ENCODE results near the gene SMARCC1.
"Not testable (repeated sequence)": the region's sequence is repeated elsewhere in the genome, so short reads cannot be mapped to it uniquely, and the experiment has no call there.

SMARCC1 gene

GRCh38 chr3:47743855-47744254 lies 37.8 kb downstream of the SMARCC1 start:
- no peak for TF ChIP-seq ZFX (IDR thresholded peaks at IDR 0.05; ENCODE audit: borderline replicate concordance)
- no peak for TF ChIP-seq CTCF (IDR thresholded peaks at IDR 0.05)
- no peak overlapping the region for H3K27ac ChIP-seq

DNA sequence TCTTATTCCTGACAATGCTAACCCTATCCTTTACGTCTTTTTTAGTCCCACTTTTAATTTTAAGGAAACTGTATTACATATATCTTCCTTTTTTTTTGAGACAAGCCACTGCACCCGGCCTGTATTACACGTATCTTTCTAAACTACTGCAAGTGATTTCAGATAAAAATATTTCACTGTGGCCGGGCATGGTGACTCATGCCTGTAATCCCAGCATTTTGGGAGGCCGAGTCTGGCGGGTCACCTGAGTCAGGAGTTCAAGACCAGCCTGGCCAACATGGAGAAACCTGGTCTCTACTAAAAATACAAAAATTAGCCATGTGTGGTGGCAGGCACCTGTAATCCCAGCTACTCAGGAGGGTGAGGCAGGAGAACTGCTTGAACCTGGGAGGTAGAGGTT lies 38.3 kb downstream of the SMARCC1 start:
- not testable (repeated sequence) for H3K27ac ChIP-seq

GRCh38 chr3:47741925-47742324 lies 39.8 kb downstream of the SMARCC1 start:
- no peak overlapping the region for H3K27ac ChIP-seq
- TF ChIP-seq ZFX (IDR thresholded peaks at IDR 0.05; ENCODE audit: borderline replicate concordance) (no peak), CTCF (IDR thresholded peaks at IDR 0.05) (no peak)

GRCh38 chr3:47732143-47732542 lies 49.5 kb downstream of the SMARCC1 start:
- H3K27ac ChIP-seq: no peak overlapping the region
- no peak for TF ChIP-seq ZFX (IDR thresholded peaks at IDR 0.05; ENCODE audit: borderline replicate concordance)
- no peak for TF ChIP-seq CTCF (IDR thresholded peaks at IDR 0.05)

GRCh38 chr3:47731061-47731460 lies 50.6 kb downstream of the SMARCC1 start:
- TF ChIP-seq CTCF (IDR thresholded peaks at IDR 0.05) (no peak), ZFX (IDR thresholded peaks at IDR 0.05; ENCODE audit: borderline replicate concordance) (no peak)
- no peak overlapping the region for H3K27ac ChIP-seq

- TF ChIP-seq CTCF (IDR thresholded peaks at IDR 0.05) (no peak), ZFX (IDR thresholded peaks at IDR 0.05; ENCODE audit: borderline replicate concordance) (no peak)
- H3K27ac ChIP-seq: no peak overlapping the region
Observed at GRCh38 chr3:47722859-47723258, 58.8 kb downstream of the SMARCC1 start.

DNA sequence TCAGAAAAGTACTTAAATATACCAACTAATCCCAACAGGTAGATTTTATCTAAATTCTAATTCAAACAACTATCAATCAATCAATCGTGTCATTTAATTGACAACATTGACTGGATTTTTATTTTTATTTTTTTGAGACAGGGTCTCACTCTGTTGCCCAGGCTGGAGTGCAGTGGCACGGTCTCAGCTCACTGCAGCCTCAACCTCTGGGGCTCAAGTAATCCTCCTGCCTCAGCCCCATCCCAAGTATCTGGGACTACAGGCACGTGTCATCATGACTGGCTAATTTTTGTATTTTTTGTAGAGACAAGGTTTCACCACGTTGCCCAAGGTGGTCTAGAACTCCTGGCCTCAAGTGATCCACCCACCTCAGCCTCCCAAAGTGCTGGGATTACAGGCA lies 64.2 kb downstream of the SMARCC1 start:
- H3K27ac ChIP-seq: not testable (repeated sequence)

- H3K27ac ChIP-seq: no peak overlapping the region
- no peak for TF ChIP-seq ZFX (IDR thresholded peaks at IDR 0.05; ENCODE audit: borderline replicate concordance)
- TF ChIP-seq CTCF (IDR thresholded peaks at IDR 0.05): no peak
Observed at GRCh38 chr3:47716656-47717055, 65.0 kb downstream of the SMARCC1 start.

DNA sequence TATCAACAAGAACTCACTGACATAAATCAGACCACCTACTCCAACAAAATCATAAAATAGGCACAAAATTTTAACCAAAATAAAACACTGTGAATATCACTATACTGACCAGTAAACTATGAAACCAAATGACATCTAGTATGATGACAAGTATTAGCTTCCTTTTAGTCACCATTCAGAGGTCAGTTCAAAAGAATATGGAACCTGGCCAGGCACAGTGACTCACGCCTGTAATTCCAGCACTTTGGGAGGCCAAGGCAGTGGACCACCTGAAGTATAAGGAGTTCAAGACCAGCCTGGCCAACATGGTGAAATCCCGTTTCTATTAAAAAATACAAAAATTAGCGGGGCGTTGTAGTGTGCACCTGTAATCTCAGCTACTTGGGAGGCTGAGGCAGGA lies 65.8 kb downstream of the SMARCC1 start:
- no peak overlapping the region for H3K27ac ChIP-seq
- no peak for TF ChIP-seq CTCF (IDR thresholded peaks at IDR 0.05)
- TF ChIP-seq ZFX (IDR thresholded peaks at IDR 0.05; ENCODE audit: borderline replicate concordance): no peak
